A673 (cell line): ENCODE data around the gene IPP. TPM values are rescaled to one million over a fixed set of nuclear protein-coding genes. Genes with fewer than 3 reads are reported as not detected.

ENCODE experiments used
- BruUV-seq: library from RNA; stranded (reverse); fragments of 400-500 nt; replicated peaks from 2 replicates; lab custom pipeline; 2021; lab: Mats Ljungman, UMichigan
- CTCF ChIA-PET: fragments of 300-600 bp; sonication (Branson Sonifier 250); formaldehyde crosslinking; loops from one replicate; lab custom pipeline; 2022; ENCODE audit warnings: antibody characterized with exemption; lab: Charles Lee
- POLR2A ChIA-PET: fragments of 300-600 bp; sonication (Branson Sonifier 250); formaldehyde crosslinking; loops from one replicate; lab custom pipeline; 2022; ENCODE audit warnings: antibody characterized with exemption; ENCODE audit not compliant: low non-redundant PET; lab: Charles Lee
- DNase-seq: peaks from one replicate; pipeline ENCODE4 v3.0.0-alpha.2; 2015; ENCODE audit warnings: low spot score
- H3K27ac ChIP-seq: fragments of 200-600 bp; sonication (generic); 2 replicates; pipeline ENCODE4 v1.5.1; 2016; ENCODE audit warnings: mixed run types, low read depth, mild to moderate bottlenecking, mixed read lengths, antibody characterized with exemption, low read length; ENCODE audit not compliant: poor library complexity, severe bottlenecking
- H3K27me3 ChIP-seq: fragments of 200-600 bp; sonication (generic); replicated peaks from 2 replicates; pipeline ENCODE4 v1.6.1; 2017; ENCODE audit warnings: mixed run types, low read depth, mild to moderate bottlenecking, mixed read lengths, antibody characterized with exemption, low read length; ENCODE audit not compliant: insufficient read depth, poor library complexity
- H3K36me3 ChIP-seq: fragments of 200-600 bp; sonication (generic); 2 replicates; pipeline ENCODE4 v1.6.1; 2016; ENCODE audit warnings: mixed run types, mild to moderate bottlenecking, mixed read lengths, antibody characterized with exemption, low read length; ENCODE audit not compliant: insufficient read depth, poor library complexity, severe bottlenecking
- H3K4me1 ChIP-seq: fragments of 200-600 bp; sonication (generic); 2 replicates; pipeline ENCODE4 v1.6.1; 2017; ENCODE audit warnings: mixed run types, mild to moderate bottlenecking, mixed read lengths, antibody characterized with exemption, low read length; ENCODE audit not compliant: insufficient read depth, poor library complexity, severe bottlenecking
- H3K4me3 ChIP-seq: fragments of 200-600 bp; sonication (generic); 2 replicates; pipeline ENCODE4 v1.5.1; 2016; ENCODE audit warnings: low read depth, mixed run types, mild to moderate bottlenecking, mixed read lengths, low read length; ENCODE audit not compliant: poor library complexity, severe bottlenecking
- H3K9me3 ChIP-seq: fragments of 200-600 bp; sonication (generic); 2 replicates; pipeline ENCODE4 v1.6.1; 2016; ENCODE audit warnings: mixed run types, low read depth, mild to moderate bottlenecking, mixed read lengths, antibody characterized with exemption, low read length; ENCODE audit not compliant: poor library complexity, severe bottlenecking
- EZH2 ChIP-seq: fragments of 200-600 bp; sonication (generic); IDR thresholded peaks from 2 replicates; pipeline ENCODE4 v1.6.1; 2017; ENCODE audit warnings: borderline replicate concordance, low read depth, mild to moderate bottlenecking, mixed read lengths, antibody characterized with exemption, low read length; ENCODE audit not compliant: poor library complexity, severe bottlenecking
- intact Hi-C: fragments of 100-400 bp; cut with micrococcal nuclease; formaldehyde crosslinking; loops from one replicate; pipeline ENCODE4 v1.10.0; 2022; ENCODE audit not compliant: unreplicated experiment
- total RNA-seq: library from RNA; stranded (reverse); gene quantifications from 2 replicates; pipeline ENCODE4 v1.2.3, GENCODE V29; 2021
- TF ChIP-seq, protein P1 (sequence below): fragments of 300-800, 200-600 bp; sonication (generic); conservative IDR thresholded peaks from 2 replicates; pipeline ENCODE4 v1.5.1; 2017; ENCODE audit warnings: low read depth, mild to moderate bottlenecking, antibody characterized with exemption, low read length, moderate library complexity, mixed read lengths

IPP gene
- total RNA-seq, 1 experiment from 2014 or later, result 15.7 TPM

DNA sequence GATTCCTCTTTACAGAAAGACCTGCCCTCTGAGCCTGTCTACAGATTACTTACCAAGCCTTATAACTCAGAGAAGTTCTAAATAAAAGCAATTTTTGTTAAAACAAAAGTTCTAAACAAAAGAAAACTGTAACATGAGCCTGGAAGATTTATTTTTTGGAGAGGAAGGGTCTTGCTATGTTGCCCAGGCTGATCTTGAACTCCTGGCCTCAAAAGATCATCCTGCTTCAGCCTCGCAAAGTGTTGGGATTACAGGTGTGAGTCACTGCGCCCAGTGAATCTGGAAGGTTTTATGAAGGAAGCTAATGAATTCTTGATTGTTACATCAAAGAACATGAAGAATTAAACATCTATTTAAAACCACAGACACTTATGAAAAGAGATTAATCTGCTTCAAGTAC is 91.2 kb downstream of the IPP start:
- intact Hi-C loops, result no loop called here
- ChIA-PET POLR2A (no interaction called here), CTCF (no interaction called here)
- no peak for DNase-seq
- Histone ChIP-seq H3K9me3 (no peaks in the 10 kb centered on the region), H3K4me1 (no peaks in the 10 kb centered on the region), H3K27me3 (no peaks in the 10 kb centered on the region), H3K27ac (no peak overlapping the region), H3K4me3 (no peak overlapping the region), H3K36me3 (peaks cover 69% of the 10 kb centered on the region)
- no TSS peak for BruUV-seq
- TF ChIP-seq, protein P1, sequence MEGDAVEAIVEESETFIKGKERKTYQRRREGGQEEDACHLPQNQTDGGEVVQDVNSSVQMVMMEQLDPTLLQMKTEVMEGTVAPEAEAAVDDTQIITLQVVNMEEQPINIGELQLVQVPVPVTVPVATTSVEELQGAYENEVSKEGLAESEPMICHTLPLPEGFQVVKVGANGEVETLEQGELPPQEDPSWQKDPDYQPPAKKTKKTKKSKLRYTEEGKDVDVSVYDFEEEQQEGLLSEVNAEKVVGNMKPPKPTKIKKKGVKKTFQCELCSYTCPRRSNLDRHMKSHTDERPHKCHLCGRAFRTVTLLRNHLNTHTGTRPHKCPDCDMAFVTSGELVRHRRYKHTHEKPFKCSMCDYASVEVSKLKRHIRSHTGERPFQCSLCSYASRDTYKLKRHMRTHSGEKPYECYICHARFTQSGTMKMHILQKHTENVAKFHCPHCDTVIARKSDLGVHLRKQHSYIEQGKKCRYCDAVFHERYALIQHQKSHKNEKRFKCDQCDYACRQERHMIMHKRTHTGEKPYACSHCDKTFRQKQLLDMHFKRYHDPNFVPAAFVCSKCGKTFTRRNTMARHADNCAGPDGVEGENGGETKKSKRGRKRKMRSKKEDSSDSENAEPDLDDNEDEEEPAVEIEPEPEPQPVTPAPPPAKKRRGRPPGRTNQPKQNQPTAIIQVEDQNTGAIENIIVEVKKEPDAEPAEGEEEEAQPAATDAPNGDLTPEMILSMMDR, result no peak
- TF ChIP-seq EZH2, result no peak

DNA sequence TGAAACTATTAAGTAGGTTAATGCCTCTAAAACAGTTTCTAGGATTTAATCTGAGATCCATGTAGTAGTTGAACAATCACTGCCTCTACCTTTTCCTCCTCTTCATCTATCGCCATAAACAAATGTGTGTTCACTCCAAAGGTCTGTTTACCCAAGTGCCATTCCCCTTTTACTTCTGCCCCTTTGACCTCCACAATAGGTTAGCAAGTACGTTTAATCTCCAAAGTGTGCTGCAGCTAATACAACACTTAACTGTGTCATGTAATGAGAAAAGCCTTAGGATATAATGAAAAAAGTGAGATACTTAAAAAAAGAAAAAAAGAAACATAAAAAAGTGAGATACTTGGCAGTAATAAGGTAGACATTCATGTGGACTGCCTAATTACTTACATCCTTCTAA is 92.3 kb downstream of the IPP start:
- intact Hi-C loops, result no loop called here
- Histone ChIP-seq H3K4me1 (no peaks in the 10 kb centered on the region), H3K4me3 (no peak overlapping the region), H3K27me3 (no peaks in the 10 kb centered on the region), H3K9me3 (no peaks in the 10 kb centered on the region), H3K27ac (no peak overlapping the region), H3K36me3 (peaks cover 80% of the 10 kb centered on the region)
- TF ChIP-seq, protein P1, result no peak
- TF ChIP-seq EZH2, result no peak
- ChIA-PET CTCF (no interaction called here), POLR2A (no interaction called here)
- BruUV-seq, result no TSS peak
- no peak for DNase-seq

DNA sequence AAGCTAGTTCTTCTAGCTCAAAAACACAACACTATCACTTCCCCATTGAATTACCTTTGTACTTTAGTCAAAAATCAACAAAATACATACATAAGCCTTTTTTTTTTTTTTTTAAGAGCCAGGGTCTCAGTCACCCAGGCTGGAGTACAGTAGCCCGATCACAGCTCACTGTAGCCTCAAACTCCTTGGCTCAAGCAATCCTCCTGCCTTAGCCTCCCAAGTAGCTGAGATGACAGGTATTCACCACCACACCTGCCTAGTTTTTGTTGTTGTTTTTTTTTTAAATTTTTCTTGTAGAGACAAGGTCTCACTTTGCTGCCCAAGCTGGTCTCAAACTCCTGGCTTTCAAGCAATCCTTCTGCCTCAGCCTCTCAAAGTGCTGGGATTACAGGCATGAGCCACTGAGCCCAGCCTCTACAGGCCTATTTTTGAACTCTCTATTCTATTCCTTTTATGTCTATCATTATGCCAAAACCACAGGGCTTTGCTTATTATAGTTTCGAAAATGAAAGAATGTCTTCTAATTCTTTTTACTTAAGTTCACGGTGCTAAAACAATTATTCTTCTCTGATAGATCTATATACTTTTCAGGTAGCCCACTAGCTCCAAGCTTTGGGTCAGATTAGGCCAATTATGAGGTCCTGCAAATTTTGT is 93.8 kb downstream of the IPP start:
- Histone ChIP-seq H3K36me3 (peaks cover 88% of the 10 kb centered on the region), H3K4me3 (no peak overlapping the region), H3K27me3 (no peaks in the 10 kb centered on the region), H3K27ac (no peak overlapping the region), H3K4me1 (no peaks in the 10 kb centered on the region), H3K9me3 (no peaks in the 10 kb centered on the region)
- TF ChIP-seq EZH2, result no peak
- TF ChIP-seq, protein P1, result no peak
- ChIA-PET POLR2A (interaction anchor here (0.7 kb wide), 1 partner anchor 242 kb away, joined by 30 read pairs; no protein-coding TSS in a partner anchor), CTCF (no interaction called here)
- intact Hi-C loops, result no loop called here
- no peak for DNase-seq
- no TSS peak for BruUV-seq
